HepG2 (cell line): Measurements from ENCODE around the gene SSBP4. TPM values are rescaled to one million over a fixed set of nuclear protein-coding genes. Genes with fewer than 3 reads are reported as not detected.
A peak's percentile ranks its signal among the peaks of the same experiment; 100 is the strongest.

Experiments used
- AKAP8 ChIP-seq: sonication (generic); formaldehyde crosslinking; IDR thresholded peaks from 2 replicates; pipeline ENCODE4 v1.5.1; 2020; ENCODE audit warnings: mild to moderate bottlenecking, missing genetic modification reagents
- AKNA ChIP-seq: sonication (generic); formaldehyde crosslinking; IDR thresholded peaks from 2 replicates; pipeline ENCODE4 v1.4.0; 2020; ENCODE audit warnings: missing genetic modification reagents, borderline replicate concordance
- CTCF ChIP-seq: sonication (generic); formaldehyde crosslinking; IDR thresholded peaks from 2 replicates; pipeline ENCODE4 v1.5.0; 2020; ENCODE audit warnings: mild to moderate bottlenecking, missing genetic modification reagents, moderate library complexity
- FOXJ3 ChIP-seq: sonication (generic); formaldehyde crosslinking; IDR thresholded peaks from 2 replicates; pipeline ENCODE4 v1.4.0; 2020; ENCODE audit warnings: missing genetic modification reagents, mild to moderate bottlenecking, borderline replicate concordance
- HOMEZ ChIP-seq: IDR thresholded peaks from 2 replicates; pipeline ENCODE4 v1.6.1; 2016; ENCODE audit warnings: low read depth
- NCOA5 ChIP-seq: sonication (generic); formaldehyde crosslinking; IDR thresholded peaks from 2 replicates; pipeline ENCODE4 v1.4.0; 2020; ENCODE audit warnings: missing genetic modification reagents
- RERE ChIP-seq: IDR thresholded peaks from 2 replicates; pipeline ENCODE4 v1.6.1; 2016; ENCODE audit warnings: low read depth, missing genetic modification reagents, missing compliant biosample characterization
- RORA ChIP-seq: sonication (generic); formaldehyde crosslinking; IDR thresholded peaks from 2 replicates; pipeline ENCODE4 v1.5.0; 2020; ENCODE audit warnings: mild to moderate bottlenecking, missing genetic modification reagents, moderate library complexity
- RXRB ChIP-seq: IDR thresholded peaks from 2 replicates; pipeline ENCODE4 v1.6.1; 2016; ENCODE audit warnings: borderline replicate concordance, missing genetic modification reagents, missing compliant biosample characterization
- ZC3H4 ChIP-seq: sonication (generic); formaldehyde crosslinking; IDR thresholded peaks from 2 replicates; pipeline ENCODE4 v1.4.0; 2020; ENCODE audit warnings: missing genetic modification reagents, borderline replicate concordance
- ZFY ChIP-seq: sonication (generic); formaldehyde crosslinking; IDR thresholded peaks from 2 replicates; pipeline ENCODE4 v1.4.0; 2020; ENCODE audit warnings: missing genetic modification reagents
- ZNF207 ChIP-seq: fragments of 450-650 bp; IDR thresholded peaks from 2 replicates; pipeline ENCODE4 v1.6.1; 2016; ENCODE audit warnings: antibody characterized with exemption, borderline replicate concordance
- ZNF253 ChIP-seq: sonication (generic); formaldehyde crosslinking; IDR thresholded peaks from 2 replicates; pipeline ENCODE4 v1.8.0; 2022; ENCODE audit warnings: mild to moderate bottlenecking, missing genetic modification reagents, borderline replicate concordance
- ZNF496 ChIP-seq: sonication (generic); formaldehyde crosslinking; IDR thresholded peaks from 2 replicates; pipeline ENCODE4 v1.8.1; 2023; ENCODE audit warnings: mild to moderate bottlenecking, moderate library complexity, missing genetic modification reagents; ENCODE audit not compliant: insufficient replicate concordance
- ZNF563 ChIP-seq: sonication (generic); formaldehyde crosslinking; IDR thresholded peaks from 2 replicates; pipeline ENCODE4 v1.8.0; 2022; ENCODE audit warnings: mild to moderate bottlenecking, moderate library complexity, missing genetic modification reagents
- polyA plus RNA-seq, 8 experiments: library from polyadenylated mRNA; depleted of rRNA in 3 of 8; stranded (reverse) in 7 of 8; unstranded in 1 of 8; fragments of >200 nt; fragmentation: Illumina TruSeq in 4 of 8; extraction: Trizol in 4 of 8; gene quantifications; 2 replicates each; pipeline versions ENCODE4 v1.2.1 to v1.2.3, GENCODE V29; 2011 to 2016; ENCODE audit warnings: low read depth in 4 of 8, missing spikeins in 1 of 8, mixed read lengths in 1 of 8; ENCODE audit not compliant: insufficient read depth in 1 of 8
- total RNA-seq, 5 experiments: library from RNA; depleted of rRNA; stranded (reverse); fragments of >200 nt; fragmentation: Illumina TruSeq; extraction: Trizol; gene quantifications; 2 replicates each; pipeline ENCODE4 v1.2.3, GENCODE V29; 2016; ENCODE audit warnings: low read depth in 1 of 5

The SSBP4 gene
- total and polyA plus RNA-seq, 2 of the 13 experiments (the other 11 are each of a cell fraction or from before 2014, with no cell fraction given), result 20.8 to 39.5 TPM

GRCh38 chr19:18396471-18397241, 22.5 kb upstream of the SSBP4 start (continued):
- TF ChIP-seq HOMEZ (CRISPR knock-in tag) (no peak), RERE (no peak), ZNF496 (CRISPR knock-in tag) (no peak), AKAP8 (no peak), RXRB (CRISPR knock-in tag) (peak; percentile 43), CTCF (CRISPR knock-in tag) (no peak), NCOA5 (CRISPR knock-in tag) (no peak), RORA (no peak), ZNF253 (CRISPR knock-in tag) (no peak), ZNF207 (no peak), ZNF563 (CRISPR knock-in tag) (peak; percentile 53; the same call in 1 of the 2 replicates), AKNA (CRISPR knock-in tag) (no peak), FOXJ3 (CRISPR knock-in tag) (no peak), ZFY (CRISPR knock-in tag) (no peak; the same call in 1 of the 2 replicates), ZC3H4 (CRISPR knock-in tag) (no peak)
